HG03565 (cell line): ENCODE measurements around the gene CD2AP.
"Not testable (repeated sequence)": the region's sequence is repeated elsewhere in the genome, so short reads cannot be mapped to it uniquely, and the experiment has no call there.

Experiments used
- ATAC-seq: cut with Tn5 transposase; IDR thresholded peaks from one replicate; pipeline ENCODE4 v1.9.1; 2021; ENCODE audit warnings: mild to moderate bottlenecking, moderate library complexity; ENCODE audit not compliant: unreplicated experiment

The CD2AP gene

GRCh38 chr6:47456536-47456975 lies 21.0 kb upstream of the CD2AP start:
- ATAC-seq: no peak

- no peak for ATAC-seq
These were observed 20.2 kb upstream of the CD2AP start for GRCh38 chr6:47457370-47457769.

GRCh38 chr6:47464052-47464451 lies 13.5 kb upstream of the CD2AP start:
- no peak for ATAC-seq

GRCh38 chr6:47465117-47465516 lies 12.5 kb upstream of the CD2AP start:
- no peak for ATAC-seq

GRCh38 chr6:47471911-47472310 lies 5.7 kb upstream of the CD2AP start:
- ATAC-seq: no peak

- ATAC-seq: no peak
These were observed 3.7 kb upstream of the CD2AP start for GRCh38 chr6:47473791-47474346.

GRCh38 chr6:47475319-47475816 lies 2.2 kb upstream of the CD2AP start:
- no peak for ATAC-seq

- no peak for ATAC-seq
These were observed 650 bp upstream of the CD2AP start for GRCh38 chr6:47476781-47477496.

GRCh38 chr6:47478233-47479139 lies 897 bp downstream of the CD2AP start:
- ATAC-seq: no peak

- ATAC-seq: no peak
These were observed 1.5 kb downstream of the CD2AP start for GRCh38 chr6:47479140-47479508.

- ATAC-seq: no peak
These were observed 2.3 kb downstream of the CD2AP start for GRCh38 chr6:47479874-47480273.

- ATAC-seq: not testable (repeated sequence)
These were observed 3.6 kb downstream of the CD2AP start for GRCh38 chr6:47481213-47481612.

GRCh38 chr6:47481806-47482205 lies 4.2 kb downstream of the CD2AP start:
- no peak for ATAC-seq

GRCh38 chr6:47483516-47483852 lies 5.9 kb downstream of the CD2AP start:
- peak; percentile 15 for ATAC-seq

- ATAC-seq: peak; percentile 48
These were observed 6.4 kb downstream of the CD2AP start for GRCh38 chr6:47483853-47484546.

GRCh38 chr6:47484616-47485015 lies 7.0 kb downstream of the CD2AP start:
- ATAC-seq: no peak

- no peak for ATAC-seq
These were observed 7.5 kb downstream of the CD2AP start for GRCh38 chr6:47485083-47485482.

- no peak for ATAC-seq
These were observed 8.0 kb downstream of the CD2AP start for GRCh38 chr6:47485491-47486135.

- no peak for ATAC-seq
These were observed 12.4 kb downstream of the CD2AP start for GRCh38 chr6:47489995-47490394.

- ATAC-seq: no peak
These were observed 13.1 kb downstream of the CD2AP start for GRCh38 chr6:47490676-47491075.

- no peak for ATAC-seq
These were observed 14.8 kb downstream of the CD2AP start for GRCh38 chr6:47492355-47492754.
